Measurements from ENCODE around the gene FCRLA.
"Not testable (repeated sequence)": the region's sequence is repeated elsewhere in the genome, so short reads cannot be mapped to it uniquely, and the experiment has no call there.

GRCh38 chr1:161671045-161672020 lies 35.7 kb upstream of the FCRLA start:
- not testable (repeated sequence) for TF ChIP-seq CTCF (tag by site-specific recombination; IDR thresholded peaks at IDR 0.05); ZNF488 (tag by site-specific recombination; IDR thresholded peaks at IDR 0.05); ZNF580 (tag by site-specific recombination; IDR thresholded peaks at IDR 0.05); ZNF138 (tag by site-specific recombination; IDR thresholded peaks at IDR 0.05; ENCODE audit: borderline replicate concordance)

Data from HEK293 (cell line).